Sciatic nerve (tissue), 2 donors: Measurements from ENCODE around the gene TBC1D24. TPM values are rescaled to one million over a fixed set of nuclear protein-coding genes. Genes with fewer than 3 reads are reported as not detected.
A peak's percentile ranks its signal among the peaks of the same experiment; 100 is the strongest.

ENCODE experiments used
- ATAC-seq: fragments of 200-7000 bp; cut with Tn5 transposase; one replicate; pipeline ENCODE4 v1.9.1; 2020; ENCODE audit warnings: mild to moderate bottlenecking, moderate library complexity
- DNase-seq: peaks from one replicate; pipeline ENCODE4 v3.0.0-alpha.2; 2020; ENCODE audit warnings: low spot score
- intact Hi-C: fragments of 100-400 bp; cut with DNase I; formaldehyde crosslinking; loops from one replicate; pipeline ENCODE4 v1.14.2; 2022
- total RNA-seq: library from RNA; stranded (reverse); fragmentation: NEBNext Ultra II Directional; extraction: Animal tissue kit (Norgen Biotek cat#: 25700); gene quantifications from one replicate; pipeline ENCODE4 v1.2.1, GENCODE V29; 2021
- donor health status: DM: no; HTN: no; CAD: no.
- donor health status: DM: no; HTN: no; CAD: no.

The TBC1D24 gene
- total RNA-seq, 1 donor from 2014 or later = 15.4 TPM

- intact Hi-C loops = no loop called here
- DNase-seq (no peak), ATAC-seq (no peak)
Measured at GRCh38 chr16:2466667-2467527, 8.0 kb upstream of the TBC1D24 start.

DNA sequence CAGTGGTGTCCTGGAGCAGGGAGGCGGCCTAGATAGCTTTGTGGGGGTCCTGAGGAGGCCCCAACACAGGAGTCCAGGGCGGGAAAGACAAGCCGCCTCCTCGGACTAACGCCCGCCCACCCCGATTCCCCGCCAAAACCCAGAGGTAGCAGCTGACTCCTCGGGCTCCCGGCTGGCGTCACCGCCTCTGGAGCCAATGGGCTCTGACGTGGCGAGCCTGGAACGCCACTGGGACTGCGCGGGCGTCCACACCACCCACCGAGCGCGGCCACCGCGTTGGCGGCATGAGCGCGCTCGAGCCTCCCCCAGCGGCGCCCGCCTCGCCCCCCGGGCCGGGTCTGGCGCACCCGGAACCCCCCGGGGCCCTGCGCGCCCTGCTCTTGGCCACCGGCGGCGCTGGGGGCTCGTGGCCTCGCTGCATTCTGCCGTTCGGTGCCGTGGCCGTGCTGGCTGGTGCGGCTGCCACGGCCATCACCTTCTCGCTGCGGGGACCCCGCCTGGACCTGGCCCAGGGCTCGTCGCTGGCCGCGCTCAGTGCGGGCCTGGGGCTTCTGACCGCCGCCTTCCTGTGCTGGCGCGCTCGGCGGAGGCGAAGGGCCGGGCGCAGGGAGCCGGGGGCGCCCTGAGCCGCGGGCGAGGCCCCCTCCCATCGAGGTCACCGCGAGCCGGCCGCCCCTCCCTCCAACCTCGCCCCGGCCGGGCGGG, 7.2 kb upstream of the TBC1D24 start:
- intact Hi-C loops = no loop called here
- peak; percentile 87 for DNase-seq
- peak; percentile 92 for ATAC-seq

- intact Hi-C loops = no loop called here
- DNase-seq = peak; percentile 64
- peak; percentile 2 for ATAC-seq
Measured at GRCh38 chr16:2468233-2468724, 6.6 kb upstream of the TBC1D24 start.

- ATAC-seq (peak; percentile 6), DNase-seq (peak; percentile 57)
- intact Hi-C loops = no loop called here
Measured at GRCh38 chr16:2468725-2469398, 6.1 kb upstream of the TBC1D24 start.

DNA sequence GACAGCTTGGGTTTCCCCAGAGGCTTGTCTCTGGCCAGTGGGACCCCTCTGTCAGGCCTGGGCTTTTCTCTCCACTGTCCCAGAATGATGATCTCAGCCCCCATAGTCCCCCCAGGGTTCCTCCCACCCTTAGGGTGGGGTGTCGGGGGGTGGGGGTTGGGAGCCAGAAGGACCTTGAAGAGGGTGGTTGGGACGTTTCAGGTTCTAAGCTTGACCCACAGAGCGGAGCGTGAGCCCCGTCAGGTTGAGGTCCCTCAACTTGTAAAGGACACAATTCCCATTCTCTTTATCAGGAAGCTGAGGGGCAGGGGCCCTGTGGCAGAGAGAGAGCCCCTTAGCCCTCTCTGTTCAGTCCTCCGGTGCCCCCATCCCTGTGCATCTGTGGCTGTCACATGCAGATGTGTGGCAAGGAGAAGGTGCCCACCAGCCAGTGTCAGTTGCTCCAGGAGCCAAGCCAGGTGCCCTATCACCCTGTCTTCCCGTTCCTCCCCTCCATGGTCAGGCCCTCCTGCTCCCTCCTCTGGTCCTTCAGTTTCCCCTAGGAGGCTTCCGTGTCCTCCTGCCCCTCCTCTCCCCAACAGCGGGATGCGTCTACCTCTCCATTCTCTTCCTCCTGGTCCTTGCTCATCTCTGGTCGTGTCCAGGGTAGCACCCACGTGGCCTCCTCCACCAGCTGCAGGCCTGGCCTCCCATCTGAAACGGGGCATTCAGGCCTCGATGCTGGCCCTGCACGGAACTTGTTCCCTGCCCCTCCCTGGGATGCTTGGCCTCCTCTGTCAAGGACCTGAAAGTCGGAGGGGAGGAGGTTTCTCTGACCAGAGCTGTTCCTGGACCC, 5.3 kb upstream of the TBC1D24 start:
- DNase-seq = peak; percentile 59
- ATAC-seq = no peak
- intact Hi-C loops = no loop called here

DNA sequence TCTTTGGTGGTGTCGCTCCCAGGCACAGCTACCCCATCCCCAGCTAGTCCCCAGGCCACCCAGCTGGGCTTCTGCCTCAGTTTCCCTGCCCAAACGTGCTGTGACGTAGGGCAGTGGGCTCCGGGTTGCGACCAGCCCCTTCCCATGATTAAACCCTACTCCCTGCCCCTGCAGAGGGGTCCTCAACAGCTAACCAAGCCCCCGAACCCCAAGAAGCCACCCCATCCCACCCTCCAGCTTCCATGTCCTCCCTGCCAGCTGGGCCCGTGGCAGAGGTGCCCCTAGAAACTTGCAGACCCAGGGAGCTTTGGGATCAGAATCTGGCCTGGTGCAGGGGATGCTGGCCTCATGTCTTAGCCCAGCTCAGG, 4.7 kb upstream of the TBC1D24 start:
- no peak for ATAC-seq

DNA sequence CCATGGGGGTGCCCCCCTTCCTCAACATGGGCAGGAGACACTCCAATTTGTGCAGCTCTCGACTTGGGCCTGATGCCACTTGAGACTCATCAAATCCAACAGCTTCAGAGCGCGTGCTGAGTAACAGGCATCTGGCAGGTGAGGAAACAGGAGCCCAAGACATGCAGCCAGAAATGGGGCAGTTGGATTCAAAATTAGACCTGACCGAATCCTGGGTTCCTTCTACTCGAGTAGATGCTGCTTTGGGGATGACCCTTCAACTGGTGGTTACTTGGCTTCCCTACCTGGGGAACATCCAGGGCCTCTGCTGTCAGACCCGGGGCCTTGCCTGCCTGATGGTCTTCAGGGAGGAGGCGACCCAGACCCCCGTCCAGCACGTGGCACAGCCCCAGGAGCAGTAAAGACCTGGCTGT, 4.3 kb upstream of the TBC1D24 start:
- intact Hi-C loops = no loop called here
- DNase-seq (no peak), ATAC-seq (no peak)

More for the DNA sequence above, 4.7 kb upstream of the TBC1D24 start:
- intact Hi-C loops = no loop called here
- peak; percentile 52 for DNase-seq

GRCh38 chr16:2471016-2471652, 3.8 kb upstream of the TBC1D24 start, which contains the start of gene NTN3:
TSS of gene NTN3 (plus strand) at chr16:2471297. CDS start at chr16:2471702, 405 bp downstream.
- no peak for ATAC-seq
- DNase-seq = no peak
- intact Hi-C loops = no loop called here

DNA sequence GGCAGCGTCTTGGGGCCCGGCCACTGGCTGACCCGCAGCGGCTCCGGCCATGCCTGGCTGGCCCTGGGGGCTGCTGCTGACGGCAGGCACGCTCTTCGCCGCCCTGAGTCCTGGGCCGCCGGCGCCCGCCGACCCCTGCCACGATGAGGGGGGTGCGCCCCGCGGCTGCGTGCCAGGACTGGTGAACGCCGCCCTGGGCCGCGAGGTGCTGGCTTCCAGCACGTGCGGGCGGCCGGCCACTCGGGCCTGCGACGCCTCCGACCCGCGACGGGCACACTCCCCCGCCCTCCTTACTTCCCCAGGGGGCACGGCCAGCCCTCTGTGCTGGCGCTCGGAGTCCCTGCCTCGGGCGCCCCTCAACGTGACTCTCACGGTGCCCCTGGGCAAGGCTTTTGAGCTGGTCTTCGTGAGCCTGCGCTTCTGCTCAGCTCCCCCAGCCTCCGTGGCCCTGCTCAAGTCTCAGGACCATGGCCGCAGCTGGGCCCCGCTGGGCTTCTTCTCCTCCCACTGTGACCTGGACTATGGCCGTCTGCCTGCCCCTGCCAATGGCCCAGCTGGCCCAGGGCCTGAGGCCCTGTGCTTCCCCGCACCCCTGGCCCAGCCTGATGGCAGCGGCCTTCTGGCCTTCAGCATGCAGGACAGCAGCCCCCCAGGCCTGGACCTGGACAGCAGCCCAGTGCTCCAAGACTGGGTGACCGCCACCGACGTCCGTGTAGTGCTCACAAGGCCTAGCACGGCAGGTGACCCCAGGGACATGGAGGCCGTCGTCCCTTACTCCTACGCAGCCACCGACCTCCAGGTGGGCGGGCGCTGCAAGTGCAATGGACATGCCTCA, 3.1 kb upstream of the TBC1D24 start:
- intact Hi-C loops = no loop called here
- DNase-seq (no peak), ATAC-seq (no peak)

DNA sequence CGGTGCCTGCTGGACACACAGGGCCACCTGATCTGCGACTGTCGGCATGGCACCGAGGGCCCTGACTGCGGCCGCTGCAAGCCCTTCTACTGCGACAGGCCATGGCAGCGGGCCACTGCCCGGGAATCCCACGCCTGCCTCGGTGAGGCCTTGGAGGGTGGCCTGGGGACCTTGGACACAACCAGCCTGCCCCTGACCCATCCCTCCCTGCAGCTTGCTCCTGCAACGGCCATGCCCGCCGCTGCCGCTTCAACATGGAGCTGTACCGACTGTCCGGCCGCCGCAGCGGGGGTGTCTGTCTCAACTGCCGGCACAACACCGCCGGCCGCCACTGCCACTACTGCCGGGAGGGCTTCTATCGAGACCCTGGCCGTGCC, 2.5 kb upstream of the TBC1D24 start:
- intact Hi-C loops = no loop called here
- no peak for DNase-seq
- ATAC-seq = no peak

DNA sequence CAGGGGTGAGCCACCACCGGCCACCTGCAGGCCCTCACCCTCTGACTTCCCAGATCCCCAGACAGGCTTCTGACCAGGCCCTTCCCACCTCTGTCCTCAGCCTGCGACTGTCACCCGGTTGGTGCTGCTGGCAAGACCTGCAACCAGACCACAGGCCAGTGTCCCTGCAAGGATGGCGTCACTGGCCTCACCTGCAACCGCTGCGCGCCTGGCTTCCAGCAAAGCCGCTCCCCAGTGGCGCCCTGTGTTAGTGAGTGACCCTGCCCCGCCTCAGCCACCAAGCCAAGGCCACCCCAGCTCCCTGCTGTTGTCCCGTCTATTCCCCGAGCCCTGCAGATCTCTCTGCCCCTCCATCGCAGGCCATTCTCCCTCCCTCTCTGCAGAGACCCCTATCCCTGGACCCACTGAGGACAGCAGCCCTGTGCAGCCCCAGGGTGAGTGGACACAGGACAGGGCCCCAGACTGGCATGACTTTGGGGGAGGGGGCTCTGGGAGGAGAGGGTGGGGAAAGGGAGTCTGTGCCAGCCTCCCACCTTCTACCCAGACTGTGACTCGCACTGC, 2.0 kb upstream of the TBC1D24 start:
- no peak for DNase-seq
- intact Hi-C loops = no loop called here

DNA sequence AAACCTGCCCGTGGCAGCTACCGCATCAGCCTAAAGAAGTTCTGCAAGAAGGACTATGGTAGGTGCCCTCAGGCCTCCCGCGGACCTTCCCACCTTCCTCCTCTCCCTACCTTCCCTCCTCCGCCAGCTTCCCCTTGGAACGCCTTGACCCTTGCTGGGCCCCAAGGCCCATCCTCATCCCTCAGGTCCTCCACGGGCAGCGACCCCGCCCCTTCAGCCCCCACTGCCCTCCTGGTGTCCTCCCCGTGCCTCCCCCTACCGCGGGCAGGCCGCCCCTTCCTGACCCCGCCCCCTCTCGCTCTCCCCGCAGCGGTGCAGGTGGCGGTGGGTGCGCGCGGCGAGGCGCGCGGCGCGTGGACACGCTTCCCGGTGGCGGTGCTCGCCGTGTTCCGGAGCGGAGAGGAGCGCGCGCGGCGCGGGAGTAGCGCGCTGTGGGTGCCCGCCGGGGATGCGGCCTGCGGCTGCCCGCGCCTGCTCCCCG, 1.4 kb upstream of the TBC1D24 start:
- DNase-seq (no peak), ATAC-seq (no peak)
- intact Hi-C loops = no loop called here

More for the DNA sequence above, 2.0 kb upstream of the TBC1D24 start:
- ATAC-seq = no peak

DNA sequence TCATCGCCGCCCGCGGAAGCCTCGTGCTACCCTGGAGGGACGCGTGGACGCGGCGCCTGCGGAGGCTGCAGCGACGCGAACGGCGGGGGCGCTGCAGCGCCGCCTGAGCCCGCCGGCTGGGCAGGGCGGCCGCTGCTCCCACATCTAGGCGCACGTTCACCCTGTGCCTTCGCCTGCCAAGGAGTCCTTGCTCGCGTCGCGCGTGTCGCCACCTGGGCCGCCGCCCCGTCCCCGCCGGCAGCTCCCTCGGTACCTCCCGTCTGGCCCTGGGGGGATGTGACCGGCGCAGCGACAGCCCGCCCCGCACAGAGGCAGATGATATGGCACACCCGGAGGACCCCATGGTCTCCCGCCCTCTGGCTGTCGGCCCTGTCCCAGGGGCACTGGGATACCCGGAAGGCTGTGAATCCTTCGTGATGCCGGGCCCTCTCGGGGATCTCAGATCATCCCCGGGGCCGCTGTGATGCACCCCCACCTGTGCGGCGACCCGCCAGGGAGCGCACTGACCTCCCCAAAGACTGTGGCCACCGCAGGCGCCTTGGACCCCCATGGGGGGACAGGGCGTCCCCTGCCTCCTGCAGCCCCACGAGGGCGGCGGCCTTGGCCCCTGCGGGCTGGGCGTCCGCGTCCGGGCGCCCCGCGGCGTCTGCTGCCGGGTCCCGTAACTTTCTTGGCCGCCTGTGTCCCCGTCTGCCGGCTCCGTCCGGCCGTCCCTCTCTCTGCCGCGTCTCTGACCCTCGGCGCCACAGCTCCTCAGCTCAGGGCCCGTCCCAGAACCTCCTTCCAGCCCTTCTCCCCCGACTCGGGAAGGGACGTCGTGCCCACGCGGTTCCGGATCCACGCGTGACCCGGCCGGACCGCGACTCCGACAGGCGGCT, 689 bp upstream of the TBC1D24 start:
- intact Hi-C loops = no loop called here
- ATAC-seq = peak; percentile 34
- DNase-seq = no peak

DNA sequence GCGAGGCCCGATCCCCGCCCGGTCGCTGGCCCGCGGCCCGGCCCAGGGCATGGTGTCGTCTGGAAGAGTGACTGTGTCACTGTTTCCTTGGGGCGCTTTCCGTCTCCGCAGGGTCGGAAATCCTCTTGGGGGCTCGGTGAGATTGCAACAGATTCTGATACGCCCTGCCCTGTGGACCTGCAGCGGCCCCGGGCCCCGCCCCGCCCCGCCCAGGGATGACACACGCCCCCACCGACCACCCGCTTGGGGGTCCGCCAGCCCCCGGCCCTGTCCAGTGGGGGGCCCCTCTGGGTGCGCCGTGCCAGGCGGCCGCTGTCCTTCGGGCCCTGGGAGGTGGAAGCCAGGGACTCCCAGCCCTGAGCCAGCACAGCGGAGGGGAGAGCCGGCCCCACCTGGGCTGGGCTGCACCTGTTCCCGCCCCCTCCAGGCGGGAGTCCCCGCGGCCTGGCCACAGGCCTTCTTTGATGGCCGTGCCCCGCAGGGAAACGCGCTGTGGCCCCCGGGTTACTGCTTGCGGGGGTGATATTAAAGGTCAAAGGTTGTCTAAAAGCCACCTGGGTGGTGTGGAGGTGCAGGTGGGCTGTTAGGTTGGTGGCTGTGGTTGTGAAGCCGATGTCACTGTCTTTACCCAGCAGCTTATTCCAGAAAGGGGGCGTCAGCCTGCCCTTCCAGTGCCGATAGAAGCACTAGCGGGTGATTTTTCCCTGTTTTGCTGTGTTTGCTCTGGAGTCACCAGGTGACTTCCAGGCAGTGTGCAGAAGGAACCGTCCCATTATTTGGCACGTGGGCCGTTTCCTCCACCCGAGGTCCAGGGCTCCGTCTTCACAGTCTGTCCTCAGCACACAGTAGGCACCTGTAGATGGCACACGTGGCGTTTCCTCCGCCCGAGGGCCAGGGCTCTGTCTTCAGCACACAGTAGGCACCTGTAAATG, 752 bp downstream of the TBC1D24 start:
- DNase-seq (no peak), ATAC-seq (no peak)
- intact Hi-C loops = no loop called here

DNA sequence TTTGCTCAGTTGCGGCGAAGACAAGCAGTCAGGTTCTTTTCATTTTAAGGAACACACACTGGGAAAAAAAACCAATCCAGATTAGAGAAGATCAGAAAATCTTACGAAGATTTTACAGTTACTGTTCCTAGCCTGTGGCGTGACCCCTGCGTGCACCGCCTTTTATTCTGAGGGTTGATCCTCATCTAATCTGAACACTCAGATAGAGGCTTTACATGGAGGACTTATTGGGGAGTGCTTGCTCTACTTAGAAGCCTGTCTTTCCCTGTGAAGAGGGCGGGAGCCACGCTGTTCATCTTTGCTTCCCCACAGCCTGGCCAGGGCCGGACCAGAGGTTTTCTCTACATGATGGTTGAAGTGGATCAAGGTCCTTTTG, 1.4 kb downstream of the TBC1D24 start:
- DNase-seq = no peak
- intact Hi-C loops = no loop called here
- ATAC-seq = no peak
